Activated gamma-delta T cell (primary cell): ENCODE measurements around the gene ITGB6.

Experiments
- DNase-seq: peaks from one replicate; lab custom pipeline; 2025; lab: John Stamatoyannopoulos, UW

The ITGB6 gene

DNA sequence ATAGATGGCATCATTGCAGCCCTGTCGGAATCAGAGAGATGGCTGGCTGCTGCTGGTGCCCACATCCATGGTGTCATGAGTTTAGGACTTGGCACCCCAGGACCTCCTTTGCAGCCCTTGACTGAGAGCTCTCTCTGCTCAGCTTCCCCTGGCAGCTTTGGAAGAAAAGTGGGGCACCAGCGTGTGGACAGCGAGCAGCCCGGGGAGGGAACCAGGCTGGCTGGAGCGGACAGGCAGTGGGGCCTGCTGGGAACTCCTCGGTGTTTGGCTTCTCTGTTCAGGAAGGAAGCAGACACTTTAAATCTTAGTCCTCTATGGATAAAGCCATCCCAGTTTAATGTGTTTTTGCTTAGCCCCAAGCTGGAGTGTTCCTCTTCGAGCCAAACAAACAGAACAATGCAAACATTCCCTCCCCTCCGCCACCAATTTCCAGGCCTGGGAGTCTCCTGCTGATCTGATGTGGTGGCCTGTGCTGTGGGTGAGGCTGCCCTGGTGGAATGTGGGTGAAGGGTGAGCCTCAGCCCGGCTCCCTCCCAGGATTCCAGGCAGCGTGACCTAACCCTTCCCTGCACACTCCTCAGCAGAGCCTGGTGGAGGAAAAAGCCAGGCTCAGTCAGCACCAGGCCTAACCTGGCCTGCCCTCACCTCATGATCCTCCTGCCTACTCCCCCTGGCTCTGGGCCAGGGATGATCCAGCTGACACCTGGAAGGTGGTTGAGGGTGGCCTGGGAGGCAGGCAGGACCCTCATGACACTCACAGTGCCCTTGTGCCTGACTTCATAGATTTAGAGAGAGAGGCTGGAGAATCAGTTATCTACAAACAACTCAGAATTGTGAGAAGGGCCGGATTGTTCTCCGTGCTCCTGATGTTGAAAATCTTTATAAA lies 21.6 kb upstream of the ITGB6 start:
- DNase-seq, result no peak

DNA sequence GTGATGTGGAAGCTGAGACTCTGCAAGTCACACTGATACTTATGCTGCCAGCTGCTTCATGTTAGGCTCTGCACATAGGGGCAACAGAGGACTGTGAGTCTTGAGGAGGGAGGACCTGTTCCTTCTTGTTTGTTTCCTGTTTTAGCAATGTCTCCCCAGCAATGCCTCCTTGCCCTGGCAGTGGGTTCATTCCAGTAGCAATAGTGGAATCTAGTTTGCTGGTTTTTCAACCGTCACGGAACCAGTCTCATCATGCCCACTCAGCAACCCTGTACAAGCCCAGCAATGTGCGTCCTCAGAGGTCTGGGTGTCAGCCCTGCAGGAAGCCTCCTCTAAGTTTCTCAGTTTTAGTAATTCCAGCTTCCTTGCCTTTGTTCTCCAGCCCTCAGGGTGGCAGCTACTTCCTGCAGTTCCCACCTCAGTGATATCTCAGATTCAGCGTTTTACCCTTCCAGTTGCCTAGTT lies 20.5 kb upstream of the ITGB6 start:
- no peak for DNase-seq

DNA sequence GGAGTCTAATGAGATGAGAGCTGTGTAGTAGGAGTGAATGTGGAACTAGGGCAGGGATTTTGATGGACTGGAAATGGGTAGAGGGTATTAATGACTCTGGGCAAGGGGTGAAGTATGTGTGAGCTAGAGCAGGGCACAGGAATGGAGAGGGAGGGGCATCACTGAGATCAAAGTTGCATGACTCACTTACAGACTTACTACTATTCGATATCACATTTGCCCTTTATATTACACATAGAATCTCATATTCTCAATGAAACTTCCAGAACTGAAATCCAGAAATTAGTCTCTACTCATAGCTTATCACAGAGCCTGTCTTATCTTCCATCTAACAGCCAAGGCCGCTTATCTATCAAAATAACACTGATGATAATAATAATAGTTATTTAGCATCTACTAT lies 20.0 kb upstream of the ITGB6 start:
- DNase-seq, result no peak

DNA sequence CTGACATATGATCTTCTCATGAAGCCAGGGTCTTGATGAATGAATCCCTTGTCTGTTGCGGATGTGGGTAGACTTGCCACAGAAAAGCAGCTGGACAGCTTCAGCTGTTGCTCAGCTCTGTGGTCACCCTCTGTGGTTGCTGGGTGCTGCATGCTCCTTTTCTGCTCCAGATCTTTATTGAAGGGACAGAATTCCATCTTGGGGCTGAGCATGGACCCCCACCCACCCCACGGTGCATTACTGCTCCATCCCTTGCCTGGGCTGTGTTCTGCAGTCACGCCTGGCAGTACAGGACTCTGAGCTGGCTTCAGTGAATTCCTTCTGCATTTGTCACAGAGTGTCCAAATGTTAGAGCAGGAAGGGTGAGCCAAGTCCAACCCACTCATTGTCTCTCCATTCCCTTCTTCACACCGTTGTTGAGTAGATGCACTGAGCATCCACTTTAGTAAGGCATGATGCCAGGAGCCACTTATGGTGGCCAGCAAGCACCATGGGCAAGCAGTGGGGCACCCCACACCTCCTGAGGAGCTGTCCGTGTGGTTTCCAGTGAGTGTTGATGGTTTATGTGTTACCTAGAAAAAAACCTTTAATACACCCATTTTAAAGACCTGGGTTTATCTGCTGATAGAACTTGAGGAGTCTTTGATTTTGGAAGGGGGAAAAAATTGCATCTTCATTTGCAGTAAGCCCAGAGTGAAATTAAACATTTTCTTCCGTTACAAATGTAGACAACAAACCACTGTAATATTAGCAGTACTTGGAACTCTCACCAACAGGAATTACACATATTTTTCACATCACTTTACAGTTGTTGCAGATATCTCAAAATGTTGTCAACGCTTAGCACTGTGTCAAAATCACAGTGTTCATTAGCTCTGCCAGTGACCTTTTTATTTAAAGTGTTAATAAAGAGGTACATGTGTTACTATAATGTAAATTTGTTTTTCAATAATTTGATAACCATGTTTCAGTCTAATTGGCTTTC lies 14.7 kb upstream of the ITGB6 start:
- no peak for DNase-seq

DNA sequence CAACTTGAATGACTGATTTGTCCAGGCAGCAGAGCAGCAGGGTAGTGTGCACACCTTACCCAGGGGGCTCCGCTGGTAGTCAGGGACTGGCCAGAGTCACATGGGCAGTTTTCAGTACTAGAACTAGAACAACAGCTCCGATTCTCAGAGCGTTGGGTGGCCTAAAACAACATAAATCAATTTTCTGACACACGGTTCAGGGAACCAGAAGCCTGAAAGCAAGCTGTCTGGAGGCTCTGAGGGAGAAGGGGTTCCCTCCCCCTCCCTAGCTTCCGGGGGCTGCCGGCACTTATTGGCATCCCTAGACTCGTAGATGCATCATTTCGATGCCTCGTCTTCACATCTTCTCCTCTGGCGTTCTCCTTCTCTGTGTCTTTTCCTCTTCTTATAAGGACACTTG lies 13.4 kb upstream of the ITGB6 start:
- no peak for DNase-seq

DNA sequence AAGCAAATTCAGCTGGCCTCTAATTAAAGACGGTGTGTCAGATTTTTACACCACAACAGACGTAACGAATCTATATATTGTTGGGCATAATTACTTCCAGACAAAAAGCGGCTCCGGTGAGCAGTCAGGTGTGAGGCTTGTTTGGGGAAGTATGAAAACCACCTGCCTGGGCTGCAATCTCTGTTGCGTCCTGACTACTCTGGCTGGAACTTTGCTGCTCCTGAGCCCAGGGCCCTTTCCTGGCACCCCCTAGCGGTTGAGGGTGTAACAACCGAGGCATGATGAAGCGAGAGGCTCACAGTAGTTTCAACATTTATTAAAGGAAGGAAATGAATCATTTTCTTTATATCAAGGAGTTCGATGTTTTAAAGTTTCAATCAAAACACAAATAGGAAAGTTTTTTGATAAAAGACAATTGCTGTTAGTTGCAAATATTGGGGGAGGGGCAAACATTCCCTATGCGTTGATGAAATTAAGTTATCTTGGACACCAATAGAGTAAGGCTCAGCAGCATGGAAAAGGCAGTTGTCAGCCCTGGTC lies 10.6 kb upstream of the ITGB6 start:
- DNase-seq, result no peak

DNA sequence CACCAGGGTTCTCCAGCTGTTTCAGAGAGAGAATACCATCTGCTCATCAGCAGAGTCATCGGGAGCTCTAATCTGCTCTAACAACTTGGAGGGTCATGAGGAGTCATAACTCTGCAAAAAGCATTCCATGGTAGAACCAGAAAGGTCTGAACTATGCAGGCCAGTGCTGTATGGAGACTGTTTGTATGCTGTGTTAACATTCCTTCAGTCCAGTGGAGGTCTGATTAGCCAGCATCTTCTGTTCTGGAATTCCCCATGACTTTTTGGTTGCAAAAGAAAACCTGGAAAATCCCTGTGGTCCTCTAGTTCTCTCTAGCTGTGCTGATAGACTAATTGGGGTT lies 9.4 kb upstream of the ITGB6 start:
- DNase-seq, result no peak

DNA sequence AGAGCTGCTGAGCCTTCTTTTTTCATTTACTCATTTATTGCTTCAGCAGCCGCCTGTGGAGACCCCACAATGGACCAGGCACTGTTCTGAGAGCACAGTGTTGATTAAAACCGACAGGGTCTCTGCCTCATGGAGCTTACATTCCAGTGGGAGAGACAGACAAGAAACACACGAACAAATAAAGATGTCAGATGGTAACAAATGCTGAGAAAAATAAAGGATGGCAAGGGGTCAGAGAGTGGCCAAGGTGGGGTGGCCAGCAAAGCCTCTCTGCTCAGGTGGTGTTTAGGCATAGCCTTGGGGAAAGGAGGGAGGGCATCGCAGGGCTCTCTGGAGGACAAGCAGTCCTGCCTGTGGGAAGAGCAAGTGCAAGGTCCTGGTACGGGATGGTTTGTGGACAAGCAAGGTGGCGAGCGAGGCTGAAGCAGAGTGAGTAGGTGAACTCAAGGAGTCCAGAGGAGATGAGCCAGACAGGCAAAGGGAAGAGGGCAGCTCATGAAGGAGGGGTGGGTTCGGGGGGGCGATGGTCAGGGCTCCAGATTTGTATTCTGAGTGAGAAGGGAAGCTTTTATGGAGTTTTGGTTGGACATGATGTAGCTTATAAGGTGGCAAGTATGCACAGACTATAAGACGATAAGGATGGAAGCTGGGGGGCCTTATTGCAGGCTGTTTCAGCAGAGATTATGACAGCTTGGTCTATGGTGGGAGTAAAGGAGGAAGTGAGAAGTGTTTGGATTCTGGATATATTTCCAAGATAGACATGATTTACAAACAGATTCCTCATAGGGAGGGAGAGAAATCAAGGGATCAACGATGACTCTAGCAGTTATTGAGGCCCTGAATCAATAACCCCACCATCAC lies 8.8 kb upstream of the ITGB6 start:
- no peak for DNase-seq

DNA sequence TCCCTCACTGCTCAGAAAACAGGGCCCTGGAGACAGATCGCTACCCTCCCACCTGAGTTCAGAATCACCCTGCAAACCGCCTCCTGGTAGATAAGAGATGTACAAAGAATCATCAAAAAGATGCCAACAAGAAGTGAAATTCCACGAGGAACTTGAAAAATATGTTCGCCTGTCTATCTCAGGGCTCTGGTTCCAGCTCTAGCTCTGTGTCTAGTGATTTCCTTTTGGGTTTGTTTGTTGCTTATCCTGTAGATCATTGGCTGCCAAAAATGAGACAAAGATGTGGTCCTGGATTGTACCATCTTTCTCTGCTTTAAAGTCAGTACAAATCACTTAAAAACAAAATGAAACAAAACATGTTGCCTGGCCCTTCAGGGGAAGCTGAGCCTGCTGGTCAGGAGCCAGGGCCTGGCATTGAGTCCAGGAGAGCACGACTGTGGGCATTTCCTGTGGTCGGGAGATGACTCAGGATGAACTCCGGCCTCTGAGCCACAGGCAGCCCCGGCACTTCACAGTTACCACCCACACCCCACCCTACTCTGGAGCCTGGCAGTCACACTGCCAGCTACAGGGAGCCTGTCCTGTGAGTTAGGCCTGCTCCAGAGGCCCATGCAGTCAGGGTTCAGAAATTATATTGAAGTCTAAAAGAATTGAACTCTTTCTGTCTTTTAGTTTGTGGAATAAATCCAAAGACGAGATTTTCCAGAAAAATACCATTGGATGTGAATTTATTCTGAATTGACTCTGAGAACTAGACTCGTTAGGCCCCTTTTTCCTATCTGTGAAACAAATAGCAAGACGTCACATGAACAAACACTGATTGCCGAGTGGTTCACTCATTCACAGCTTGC lies 8.0 kb upstream of the ITGB6 start:
- no peak for DNase-seq

DNA sequence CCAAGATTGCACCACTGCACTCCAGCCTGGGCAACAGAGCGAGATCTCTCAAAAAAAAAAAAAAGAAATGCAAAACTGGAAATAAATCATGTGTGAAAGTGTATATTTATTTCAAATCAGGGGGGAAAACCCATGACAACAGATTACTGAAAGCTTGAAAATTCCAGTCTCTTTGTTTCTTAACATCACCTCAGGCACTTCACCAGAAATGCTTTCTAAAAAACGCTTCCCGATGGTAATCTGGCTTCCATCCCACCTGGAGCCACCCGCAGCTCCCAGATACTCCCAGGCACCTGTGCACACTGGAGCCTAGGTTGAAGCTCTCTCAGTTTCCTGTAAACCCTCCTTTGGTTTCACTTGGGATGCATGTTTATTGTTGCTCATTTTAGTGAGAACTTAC lies 7.2 kb upstream of the ITGB6 start:
- DNase-seq, result no peak

DNA sequence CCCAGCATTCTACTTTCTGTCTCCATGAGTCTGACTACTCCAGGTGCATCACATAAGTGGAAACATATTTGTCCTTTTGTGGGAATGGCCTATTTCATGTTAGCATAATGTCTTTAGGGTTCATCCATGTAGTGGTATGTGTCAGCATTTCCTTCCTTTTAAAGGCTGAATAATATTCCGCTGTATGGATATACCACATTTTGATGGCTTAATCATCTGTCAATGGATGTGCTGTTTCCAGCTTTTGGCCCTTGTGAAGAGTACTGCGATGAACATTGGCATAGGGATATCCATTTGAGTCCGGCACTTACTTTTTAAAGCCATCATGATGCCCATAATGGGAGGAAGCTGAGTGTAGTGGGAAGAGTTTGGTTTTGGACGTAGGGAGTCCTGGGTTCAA lies 6.4 kb upstream of the ITGB6 start:
- no peak for DNase-seq

DNA sequence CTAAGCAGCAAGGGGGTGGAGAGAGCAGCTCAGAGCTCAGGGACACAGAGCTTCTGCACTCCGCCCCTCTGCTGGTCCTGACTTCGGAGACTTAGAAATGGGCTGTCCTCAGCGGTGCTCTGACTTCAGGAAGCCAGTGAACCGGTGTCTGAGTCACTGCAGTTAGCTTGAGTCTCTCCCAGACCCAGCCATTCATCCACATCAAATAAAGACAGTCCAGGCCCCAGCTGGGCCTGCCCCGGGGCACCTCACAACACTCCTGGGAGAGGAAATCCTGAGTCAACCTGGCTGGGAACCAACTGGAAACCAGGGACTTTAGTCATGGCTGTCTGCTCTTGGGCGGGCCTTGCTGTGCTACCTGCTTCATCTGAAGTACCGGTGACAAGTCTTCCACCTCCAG lies 5.4 kb upstream of the ITGB6 start:
- DNase-seq, result no peak

DNA sequence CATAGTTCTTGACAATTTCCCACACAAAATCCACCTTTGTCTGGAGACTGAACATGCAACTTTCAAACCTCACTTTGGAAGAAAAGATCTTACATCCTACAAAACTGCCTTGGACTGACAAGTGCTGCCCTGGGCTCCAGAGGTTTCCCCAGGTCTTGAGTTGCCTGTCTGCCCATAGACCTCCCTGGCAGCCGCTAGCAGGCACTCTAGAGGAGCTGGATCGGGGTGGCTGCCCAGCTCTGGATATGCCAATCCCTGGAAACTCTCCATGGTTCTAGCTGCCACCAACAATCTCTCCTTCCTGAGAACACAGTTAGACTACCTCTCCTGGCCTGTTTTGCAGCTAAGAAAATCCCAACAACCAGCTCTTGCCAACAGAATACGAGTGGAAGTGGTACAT lies 3.4 kb upstream of the ITGB6 start:
- no peak for DNase-seq

DNA sequence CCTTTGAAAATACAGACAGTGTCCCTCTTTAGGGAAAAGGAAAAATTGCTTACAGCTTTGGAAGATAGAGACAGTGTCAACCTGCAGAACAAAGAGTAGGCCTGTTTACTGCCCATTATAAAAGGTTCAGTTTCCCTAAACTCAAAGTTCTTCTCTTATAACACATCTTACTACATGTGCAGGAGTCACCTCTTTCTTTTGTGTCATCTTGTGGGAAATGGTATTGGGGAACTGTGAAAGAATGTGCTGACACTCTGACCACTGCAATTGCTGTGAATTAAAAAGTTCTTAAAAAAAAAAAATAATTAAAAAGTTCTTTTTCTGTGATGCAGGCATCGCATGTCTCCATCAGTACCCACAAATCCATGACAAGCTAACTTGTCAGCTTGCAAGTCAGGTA lies 2.9 kb upstream of the ITGB6 start:
- DNase-seq, result no peak

DNA sequence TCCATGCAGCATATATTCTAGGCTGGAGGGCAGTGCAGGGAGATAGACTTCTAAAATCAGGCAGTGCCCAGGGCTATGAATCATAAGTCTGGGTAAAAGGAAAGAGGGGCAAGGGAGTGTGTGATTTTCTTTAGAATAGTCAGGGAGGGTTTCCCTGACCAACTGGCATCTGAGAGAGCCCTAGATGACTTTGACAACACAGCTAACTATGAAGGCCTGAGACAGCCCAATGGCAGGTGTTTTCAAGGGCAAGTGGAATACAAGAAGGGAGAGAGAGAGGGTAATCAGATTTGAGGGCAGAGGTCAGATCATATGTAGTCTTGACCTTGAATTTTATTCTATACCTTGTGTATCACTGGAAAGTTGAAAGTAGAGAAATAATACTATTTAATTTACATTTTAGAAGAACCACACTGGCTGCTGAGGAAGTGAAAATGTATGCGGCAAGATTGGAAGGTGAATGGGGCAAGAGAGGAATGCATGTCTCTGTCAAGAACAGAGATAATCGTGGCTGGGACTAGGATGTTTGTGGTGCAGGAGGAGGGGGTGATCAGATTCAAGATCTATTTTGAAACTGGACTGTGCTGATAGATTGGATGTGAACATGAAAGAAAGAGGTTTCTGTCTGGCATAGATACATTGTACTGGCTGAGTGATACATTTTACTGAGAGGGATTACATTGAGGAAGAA lies 1.9 kb upstream of the ITGB6 start:
- no peak for DNase-seq

DNA sequence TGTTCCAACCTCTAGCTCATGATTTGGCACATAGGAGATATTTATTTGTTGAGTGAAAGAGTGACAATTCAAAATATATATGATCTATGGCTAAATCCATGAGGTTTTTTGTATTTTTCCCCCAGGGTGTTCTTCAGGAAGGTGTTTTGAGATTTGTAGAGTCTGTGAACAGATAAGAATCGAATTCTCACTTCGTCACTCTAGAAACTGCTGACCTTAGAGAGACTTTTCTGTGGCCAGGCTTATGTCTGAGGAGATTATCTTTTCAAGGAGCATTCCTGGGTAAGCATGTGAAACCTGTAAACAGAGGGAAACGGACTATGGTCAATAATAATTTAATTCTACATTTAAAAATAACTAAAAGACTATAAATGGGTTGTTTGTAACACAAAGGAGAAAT lies 849 bp upstream of the ITGB6 start:
- DNase-seq, result no peak

DNA sequence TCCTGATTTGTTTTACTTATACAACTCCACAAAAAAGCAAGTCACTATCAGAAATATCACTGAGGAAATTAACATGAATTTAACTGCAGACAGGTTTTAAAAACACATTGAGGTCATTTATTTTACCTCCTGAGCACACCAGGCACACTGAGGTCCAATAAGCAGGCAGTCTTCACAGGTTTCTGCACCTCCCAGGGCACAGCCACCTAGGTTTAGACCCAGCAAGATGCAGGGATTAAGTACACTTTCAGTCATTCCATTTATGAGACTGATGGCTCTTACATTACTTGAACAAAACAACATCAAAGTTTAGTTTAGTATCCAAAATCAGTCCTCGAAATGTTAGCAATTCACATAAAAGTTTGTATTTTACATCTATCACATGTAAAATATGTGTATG lies 1.0 kb downstream of the ITGB6 start:
- DNase-seq, result no peak

DNA sequence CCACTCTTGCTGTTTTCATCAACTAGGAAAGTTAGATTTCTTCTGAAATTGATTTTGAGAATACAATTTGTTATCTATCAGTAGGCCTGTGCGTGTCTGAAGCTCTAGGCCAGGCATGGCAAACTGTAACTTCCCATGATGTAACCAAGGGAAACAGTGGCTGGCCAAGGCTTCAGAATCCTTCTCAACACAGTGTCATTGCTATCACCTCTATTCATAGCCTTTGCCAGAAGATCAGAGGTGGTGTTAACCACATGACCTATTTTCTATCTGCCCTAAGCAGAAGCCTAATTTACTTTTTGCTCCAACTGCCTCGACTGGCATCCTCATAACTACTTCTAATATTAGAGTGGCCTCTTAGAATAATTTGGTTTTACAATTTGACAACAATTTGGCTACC lies 2.5 kb downstream of the ITGB6 start:
- DNase-seq, result no peak

DNA sequence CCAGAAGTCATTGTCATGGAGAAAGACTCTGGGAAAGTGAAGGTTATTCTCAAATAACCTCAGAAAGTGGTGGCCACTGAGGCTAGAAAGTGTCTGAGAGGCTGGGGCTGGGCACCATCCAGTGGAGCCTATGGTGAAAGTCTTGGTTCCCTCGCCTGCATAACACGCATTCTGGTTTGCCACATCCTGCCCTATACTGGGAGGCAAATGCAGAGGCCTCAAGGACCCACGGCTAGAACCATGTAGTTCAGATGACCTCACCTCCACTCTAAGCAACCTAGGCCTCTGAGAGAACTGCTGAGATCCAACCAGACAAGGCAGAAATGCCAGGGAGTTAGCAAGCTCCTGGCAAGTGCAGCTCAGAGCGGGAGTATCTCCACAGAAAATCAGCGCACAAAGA lies 5.1 kb downstream of the ITGB6 start:
- no peak for DNase-seq

DNA sequence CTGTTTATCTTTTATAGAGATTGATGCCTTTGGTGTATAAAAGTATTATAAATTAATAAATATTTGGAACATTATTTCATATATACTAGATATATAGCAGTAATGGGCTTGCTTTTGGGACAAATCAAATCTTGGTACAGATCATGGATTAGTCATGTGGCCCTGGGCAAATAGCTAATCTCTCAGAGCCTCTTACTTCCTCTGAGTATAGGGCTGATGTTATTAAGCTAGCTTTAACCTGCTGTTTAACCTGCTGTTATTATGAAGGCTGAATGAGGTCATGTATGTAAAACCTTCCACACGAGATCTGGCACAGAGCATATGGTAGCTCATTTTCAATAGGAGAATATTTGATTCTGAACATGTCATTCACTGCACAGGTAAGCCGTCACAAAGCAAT lies 5.7 kb downstream of the ITGB6 start:
- no peak for DNase-seq
